Tibial nerve (tissue), 4 donors: ENCODE measurements around the gene CDHR1. TPM values are rescaled to one million over a fixed set of nuclear protein-coding genes. Genes with fewer than 3 reads are reported as not detected.
"Not testable (repeated sequence)": the region's sequence is repeated elsewhere in the genome, so short reads cannot be mapped to it uniquely, and the experiment has no call there.

Experiments used
- DNase-seq, 2 donors: peaks; one replicate each; pipeline ENCODE4 v3.0.0-alpha.2; 2019; ENCODE audit warnings: low spot score in 2 of 2
- H3K27ac ChIP-seq, 4 donors: fragments of 200-600 bp; sonication (generic) in 3 of 4; one replicate each; pipeline ENCODE4 v1.5.1; 2017 to 2019; ENCODE audit warnings: mild to moderate bottlenecking in 1 of 4
- H3K27me3 ChIP-seq, 2 donors: fragments of 200-600 bp; sonication (generic) in 1 of 2; one replicate each; pipeline versions ENCODE4 v1.5.1 to v1.6.0; 2017 to 2019
- H3K36me3 ChIP-seq, 3 donors: fragments of 200-600 bp; sonication (generic); one replicate each; pipeline ENCODE4 v1.5.1; 2018 to 2019
- H3K4me1 ChIP-seq, 4 donors: fragments of 200-600 bp; sonication (generic) in 3 of 4; one replicate each; pipeline ENCODE4 v1.5.1; 2017 to 2019
- H3K4me3 ChIP-seq, 4 donors: fragments of 200-600 bp; sonication (generic) in 3 of 4; one replicate each; pipeline ENCODE4 v1.5.1; 2017 to 2019; ENCODE audit warnings: mild to moderate bottlenecking in 1 of 4, moderate library complexity in 1 of 4
- H3K9me3 ChIP-seq, 4 donors: fragments of 200-600 bp; sonication (generic) in 3 of 4; one replicate each; pipeline ENCODE4 v1.5.1; 2017 to 2019
- CTCF ChIP-seq, 5 experiments: fragments of 200-600 bp in 3 of 5; fragments of 450-650 bp in 2 of 5; sonication (generic) in 3 of 5; IDR thresholded peaks; one replicate each; pipeline ENCODE4 v1.5.1; 2016 to 2019; ENCODE audit warnings: antibody characterized with exemption in 5 of 5, mild to moderate bottlenecking in 3 of 5, moderate library complexity in 2 of 5
- EP300 ChIP-seq, 2 donors: sonication (generic); formaldehyde crosslinking; IDR thresholded peaks; one replicate each; pipeline ENCODE4 v1.6.1; 2017; ENCODE audit warnings: antibody characterized with exemption in 2 of 2, mild to moderate bottlenecking in 1 of 2
- POLR2A ChIP-seq, 2 donors: fragments of 450-650 bp; IDR thresholded peaks; one replicate each; pipeline ENCODE4 v1.6.1; 2017; ENCODE audit warnings: antibody characterized with exemption in 2 of 2, mild to moderate bottlenecking in 2 of 2, moderate library complexity in 2 of 2
- WGBS, 2 donors: methylation state at CpG; one replicate each; pipeline ENCODE4 v1.1.5; 2018; 5-methylcytosine and 5-hydroxymethylcytosine counted together
- total RNA-seq, 4 donors: library from RNA; depleted of rRNA; stranded (reverse); fragments of >200 nt; gene quantifications; one replicate each; pipeline ENCODE4 v1.1.0, GENCODE V29; 2016

CDHR1 gene
- total RNA-seq, 4 donors from 2014 or later, result 0.30 to 1.0 (median 0.44) TPM; not detected in 1

GRCh38 chr10:84176836-84177474 is 17.4 kb upstream of the CDHR1 start:
- H3K4me1 ChIP-seq, result no peaks in the 10 kb centered on the region

GRCh38 chr10:84177541-84178141 is 16.7 kb upstream of the CDHR1 start:
- no peaks in the 10 kb centered on the region for H3K27me3 ChIP-seq
- H3K4me1 ChIP-seq, result no peaks in the 10 kb centered on the region
- H3K27ac ChIP-seq, result no peak overlapping the region
- WGBS, 2 donors, result 63 to 75% methylated on average over 7 to 8 of the region's 8 CpGs
- no peaks in the 10 kb centered on the region for H3K9me3 ChIP-seq
- H3K4me3 ChIP-seq, result no peak overlapping the region
- DNase-seq, result no peak
- no peak for TF ChIP-seq CTCF (IDR thresholded peaks at IDR 0.05)
- no peak for TF ChIP-seq EP300 (IDR thresholded peaks at IDR 0.05)
- no peak for TF ChIP-seq POLR2A (IDR thresholded peaks at IDR 0.05)
- H3K36me3 ChIP-seq, result no peaks in the 10 kb centered on the region

More at GRCh38 chr10:84176836-84177474, 17.4 kb upstream of the CDHR1 start:
- no peak for DNase-seq
- WGBS, 2 donors, result 78 to 84% methylated on average over 4 of the region's 4 CpGs
- TF ChIP-seq EP300 (IDR thresholded peaks at IDR 0.05) (no peak), POLR2A (IDR thresholded peaks at IDR 0.05) (no peak), CTCF (IDR thresholded peaks at IDR 0.05) (no peak)
- no peaks in the 10 kb centered on the region for H3K9me3 ChIP-seq
- H3K27ac ChIP-seq, result no peak overlapping the region
- H3K4me3 ChIP-seq, result no peak overlapping the region
- H3K36me3 ChIP-seq, result no peaks in the 10 kb centered on the region
- no peaks in the 10 kb centered on the region for H3K27me3 ChIP-seq

GRCh38 chr10:84178160-84178609 is 16.2 kb upstream of the CDHR1 start:
- Histone ChIP-seq H3K27me3 (no peaks in the 10 kb centered on the region), H3K36me3 (no peaks in the 10 kb centered on the region), H3K4me1 (no peaks in the 10 kb centered on the region), H3K4me3 (no peak overlapping the region), H3K27ac (no peak overlapping the region), H3K9me3 (no peaks in the 10 kb centered on the region)
- WGBS, 2 donors, result 90 to 99% methylated on average over 3 of the region's 3 CpGs
- TF ChIP-seq CTCF (IDR thresholded peaks at IDR 0.05) (no peak), EP300 (IDR thresholded peaks at IDR 0.05) (no peak), POLR2A (IDR thresholded peaks at IDR 0.05) (no peak)
- no peak for DNase-seq

GRCh38 chr10:84179059-84179710 is 15.2 kb upstream of the CDHR1 start:
- no peaks in the 10 kb centered on the region for H3K27me3 ChIP-seq
- no peaks in the 10 kb centered on the region for H3K9me3 ChIP-seq
- no peak for DNase-seq
- TF ChIP-seq EP300 (IDR thresholded peaks at IDR 0.05), result no peak
- TF ChIP-seq POLR2A (IDR thresholded peaks at IDR 0.05), result no peak
- TF ChIP-seq CTCF (IDR thresholded peaks at IDR 0.05), result no peak
- H3K27ac ChIP-seq, result no peak overlapping the region
- H3K36me3 ChIP-seq, result no peaks in the 10 kb centered on the region
- WGBS, 2 donors, result 64 to 66% methylated on average over 10 to 12 of the region's 12 CpGs
- no peak overlapping the region for H3K4me3 ChIP-seq
- H3K4me1 ChIP-seq, result no peaks in the 10 kb centered on the region

GRCh38 chr10:84180386-84180785 is 14.0 kb upstream of the CDHR1 start:
- H3K4me3 ChIP-seq, H3K9me3 ChIP-seq, H3K4me1 ChIP-seq, DNase-seq, H3K27me3 ChIP-seq, H3K36me3 ChIP-seq, H3K27ac ChIP-seq: not testable (repeated sequence)
- 87 to 91% methylated on average over 18 to 20 of the region's 22 CpGs for WGBS, 2 donors
